ENCODE measurements around the gene E2F2.

Gene E2F2

DNA sequence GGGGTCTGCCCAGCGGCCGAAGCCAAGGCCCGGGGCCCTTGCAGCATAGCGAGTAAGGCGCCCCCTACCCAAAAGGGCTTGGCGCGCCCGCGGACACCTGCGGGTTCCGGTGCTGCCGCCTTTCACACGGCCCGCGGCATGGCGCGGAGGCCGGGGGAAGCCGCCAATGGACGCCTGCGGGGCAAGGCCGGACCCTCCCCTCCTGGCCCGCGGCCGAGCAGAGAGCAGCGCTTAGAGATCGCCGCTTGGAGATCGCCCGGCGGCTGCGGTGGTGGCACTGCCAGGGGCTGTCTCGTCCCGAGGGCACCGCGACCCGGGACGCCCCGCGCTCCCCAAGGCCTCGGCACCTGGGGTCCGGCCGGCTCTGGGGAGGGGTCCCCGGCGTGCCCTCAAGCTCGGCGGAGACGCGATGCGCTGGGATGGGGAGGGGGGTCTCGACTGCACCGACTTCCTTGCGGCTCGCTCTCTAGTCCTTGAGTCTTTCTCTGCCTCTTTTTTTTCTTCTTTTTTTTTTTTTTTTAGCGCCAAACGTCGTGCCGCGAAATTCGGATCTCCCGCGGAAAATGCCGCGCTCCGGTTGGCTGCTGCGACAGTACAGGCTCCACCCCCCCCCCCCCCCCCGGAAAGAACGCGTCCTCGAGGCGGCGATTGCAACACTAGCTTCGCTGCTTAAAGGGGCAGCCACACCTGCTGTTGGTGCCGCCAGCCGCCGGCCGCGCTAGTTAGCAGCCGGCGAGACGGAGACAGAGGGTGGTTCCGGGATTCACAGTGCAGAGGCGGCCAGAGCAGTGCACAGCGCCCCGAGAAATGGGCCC is at the start of gene E2F2:
Gene E2F2 (minus strand): TSS at position 487 of the 815 bp plus-strand sequence. CDS start 440 bp downstream, at position 47.
- DNase-seq, result peak; percentile 79

- DNase-seq, result no peak
Measured at GRCh38 chr1:23578997-23579363, 47.9 kb upstream of the E2F2 start.

DNA sequence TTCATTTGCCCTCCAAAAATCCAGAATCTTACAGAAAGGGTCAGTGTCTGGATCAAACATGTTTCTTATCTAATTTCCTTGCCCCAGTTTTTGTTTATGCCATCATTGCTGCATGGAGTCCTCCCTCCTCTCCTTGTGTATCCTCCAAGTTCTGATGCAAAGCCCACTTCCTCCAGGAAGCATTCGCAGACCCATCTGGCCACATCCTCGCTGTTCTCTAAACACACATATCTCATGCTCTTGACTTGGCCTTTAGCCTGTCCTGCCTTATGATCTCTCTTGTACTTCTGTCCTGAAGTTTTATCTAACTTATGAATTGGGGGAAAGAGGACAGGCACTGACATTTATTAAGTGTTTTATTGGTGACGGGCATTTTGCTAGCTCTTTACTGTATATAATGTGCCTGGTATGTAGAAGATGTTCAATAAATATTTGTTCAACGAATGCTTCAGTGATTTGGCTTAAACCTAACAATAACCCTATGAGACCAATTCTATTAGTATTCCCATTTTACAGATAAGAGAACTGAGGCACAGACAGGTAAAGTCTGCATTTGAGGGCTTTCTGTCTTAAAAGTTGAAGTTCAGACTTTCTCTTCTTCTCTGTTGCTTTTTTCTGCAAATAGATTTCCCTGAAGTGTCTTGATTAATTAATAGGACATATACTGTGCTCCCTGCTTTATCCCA is 47.4 kb upstream of the E2F2 start:
- DNase-seq, result no peak

DNA sequence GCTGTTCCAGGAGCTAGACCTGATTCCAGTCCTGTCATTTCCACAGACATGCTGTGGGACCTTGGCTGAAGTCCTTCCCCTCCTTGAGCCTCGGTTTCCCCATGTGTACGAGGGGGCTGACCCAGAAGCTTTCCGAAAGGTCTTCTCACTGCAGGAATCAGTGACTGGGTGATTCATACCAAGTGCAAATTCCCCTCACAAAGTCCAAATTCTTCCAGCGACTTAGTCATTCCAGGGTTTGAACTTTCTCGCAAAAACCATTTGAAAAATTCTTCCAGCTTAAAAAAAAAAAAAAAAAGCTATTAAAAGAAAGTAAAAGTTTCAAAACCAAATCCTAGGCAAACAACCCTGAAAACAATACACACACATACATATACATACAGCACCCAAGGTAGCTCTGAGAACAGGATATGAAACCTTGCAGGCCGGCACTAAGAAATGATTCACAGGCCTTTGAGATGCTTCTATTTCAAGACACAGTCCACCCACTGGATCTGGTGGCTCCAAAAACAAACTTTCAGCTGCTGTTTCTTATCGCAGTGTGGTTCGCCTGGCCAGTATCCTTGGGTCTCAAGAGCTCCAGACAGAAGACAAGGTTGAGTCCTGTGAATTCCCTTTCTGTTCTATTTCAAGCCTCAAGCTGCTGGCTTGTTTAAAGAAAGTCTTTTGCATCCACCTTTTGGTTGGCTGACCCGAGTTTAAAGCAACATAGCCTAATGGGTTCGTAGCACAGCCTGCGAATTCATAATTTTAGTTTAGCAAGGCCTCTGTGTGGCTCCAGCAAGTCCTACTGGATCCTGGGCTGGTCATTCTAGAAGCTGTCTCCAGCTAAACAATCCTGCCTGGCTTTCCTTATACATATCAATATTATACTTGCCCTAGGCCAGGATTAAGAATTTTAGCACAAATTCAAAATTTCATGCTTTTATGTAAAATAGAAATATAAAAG is 46.3 kb upstream of the E2F2 start:
- peak; percentile 52 for DNase-seq

DNA sequence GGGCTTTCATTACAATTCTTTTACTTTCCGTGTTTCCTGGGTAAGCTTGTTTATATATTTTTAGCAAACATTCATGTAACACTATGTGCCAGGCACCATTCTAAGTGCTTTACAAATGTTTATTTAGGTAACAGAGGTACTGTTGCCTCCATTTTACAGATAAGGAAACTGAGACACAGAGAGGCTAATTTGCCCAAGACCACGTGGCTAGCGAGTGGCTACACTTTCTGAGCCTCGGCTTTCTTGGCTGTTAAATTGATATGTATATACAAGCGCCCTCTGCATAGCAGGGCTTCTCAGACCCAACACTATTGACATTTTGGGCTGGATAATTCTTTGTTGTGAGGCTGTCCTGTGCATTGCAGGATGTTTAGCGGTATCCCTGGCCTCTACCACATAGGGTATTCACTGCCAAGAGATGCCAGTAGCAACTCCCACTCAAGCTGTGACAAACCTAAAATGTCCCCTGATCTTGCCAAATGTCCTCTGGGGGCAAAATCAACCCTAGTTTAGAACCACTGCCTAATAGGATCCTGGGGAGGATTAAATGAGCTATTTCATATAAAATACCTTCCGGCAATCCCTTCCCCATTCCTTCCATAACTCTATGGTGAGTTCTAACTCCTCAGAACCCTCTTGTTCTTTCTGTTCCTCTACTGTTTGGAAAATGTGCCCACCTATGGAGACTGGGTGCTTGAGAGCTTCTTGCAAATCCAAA is 45.5 kb upstream of the E2F2 start:
- DNase-seq, result no peak

- no peak for DNase-seq
Measured at GRCh38 chr1:23575226-23575810, 44.3 kb upstream of the E2F2 start.

GRCh38 chr1:23574265-23574754 is 43.3 kb upstream of the E2F2 start:
- DNase-seq, result no peak

- no peak for DNase-seq
Measured at GRCh38 chr1:23573574-23574182, 42.6 kb upstream of the E2F2 start.

DNA sequence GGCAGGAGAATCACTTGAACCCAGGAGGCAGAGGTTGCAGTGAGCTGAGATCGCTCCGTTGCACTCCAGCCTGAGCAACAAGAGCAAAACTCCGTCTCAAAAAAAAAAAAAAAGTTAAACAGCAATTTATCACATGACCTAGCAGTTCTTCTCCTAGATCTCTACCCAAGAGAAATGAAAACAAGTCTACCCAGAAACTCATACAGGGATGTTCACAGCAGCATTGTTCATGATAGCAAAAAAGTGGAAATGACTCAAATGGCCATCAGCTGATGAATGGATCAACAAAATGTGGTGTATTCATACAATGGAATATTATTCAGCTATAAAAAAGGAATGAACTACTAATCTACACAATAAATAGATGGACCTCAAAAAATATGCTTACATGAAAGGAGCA is 40.4 kb upstream of the E2F2 start:
- DNase-seq, result no peak

- no peak for DNase-seq
Measured at GRCh38 chr1:23570001-23570691, 39.1 kb upstream of the E2F2 start.

DNA sequence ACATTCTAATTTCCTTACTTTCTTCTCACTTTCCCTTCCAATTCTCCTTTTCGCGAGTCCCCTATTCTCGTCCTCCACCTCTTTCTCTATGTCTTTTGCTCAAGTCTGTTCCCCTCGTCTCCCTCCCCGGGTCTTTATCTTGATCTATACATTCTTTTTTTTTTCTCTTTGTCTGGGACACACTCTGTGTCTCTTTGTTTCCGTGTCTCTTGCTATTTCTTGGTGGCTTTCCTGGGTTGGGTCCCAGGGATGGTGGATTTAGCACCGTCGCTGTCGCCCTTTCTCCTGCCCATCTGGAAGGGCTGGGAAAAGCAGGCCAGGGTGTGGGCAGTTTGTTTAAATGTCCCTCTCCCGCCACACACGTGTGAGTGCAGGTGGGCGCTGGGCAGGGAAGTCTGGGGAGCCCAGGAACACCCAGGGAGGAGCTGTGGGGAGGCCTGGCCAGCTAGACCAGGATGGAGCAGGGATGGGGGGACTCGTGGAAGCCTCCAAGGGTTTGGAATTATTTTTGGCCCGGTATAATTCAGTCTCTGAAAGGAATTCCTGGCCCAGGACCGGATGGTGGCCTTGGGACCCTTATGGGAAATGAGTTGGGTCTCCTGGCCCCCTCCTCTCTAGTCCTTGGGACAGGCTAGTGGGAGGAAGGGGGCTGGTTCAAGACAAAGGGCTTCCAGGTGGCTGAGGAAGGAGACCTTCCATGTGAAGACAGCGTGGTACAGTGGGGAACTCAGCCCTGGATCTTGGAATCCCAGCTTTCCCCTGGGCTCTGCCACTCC is 37.8 kb upstream of the E2F2 start:
- no peak for DNase-seq

DNA sequence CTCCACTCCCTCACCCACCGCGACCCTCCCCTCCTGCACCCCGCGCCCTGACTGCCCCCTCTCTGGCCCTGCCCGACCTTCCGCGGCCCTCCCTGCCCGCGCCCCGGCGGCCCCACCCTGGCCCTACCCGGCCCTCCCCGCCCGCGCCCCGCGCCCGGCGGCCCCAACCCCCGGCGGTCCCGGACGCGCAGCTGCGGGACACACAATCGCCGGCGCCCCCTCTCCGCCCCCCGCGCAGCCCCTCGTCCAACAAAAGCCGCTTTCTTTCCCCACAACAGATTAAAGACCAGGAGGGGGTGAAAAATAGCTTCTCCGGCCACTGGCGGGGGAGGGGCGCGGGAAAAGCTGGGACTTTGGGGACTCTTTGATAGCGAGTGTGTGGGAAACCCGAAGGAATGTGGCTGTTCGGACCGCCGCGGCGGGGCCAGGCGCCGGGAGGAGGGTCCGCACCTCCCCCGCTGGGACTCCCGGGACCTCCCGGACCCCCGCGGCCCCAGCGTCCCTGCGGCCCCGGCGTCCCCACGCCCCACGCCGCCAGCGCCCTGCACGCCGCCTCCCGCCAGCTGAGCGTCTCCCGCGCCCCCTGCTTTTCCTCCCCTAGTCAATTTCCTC is 37.1 kb upstream of the E2F2 start:
- DNase-seq, result no peak

DNA sequence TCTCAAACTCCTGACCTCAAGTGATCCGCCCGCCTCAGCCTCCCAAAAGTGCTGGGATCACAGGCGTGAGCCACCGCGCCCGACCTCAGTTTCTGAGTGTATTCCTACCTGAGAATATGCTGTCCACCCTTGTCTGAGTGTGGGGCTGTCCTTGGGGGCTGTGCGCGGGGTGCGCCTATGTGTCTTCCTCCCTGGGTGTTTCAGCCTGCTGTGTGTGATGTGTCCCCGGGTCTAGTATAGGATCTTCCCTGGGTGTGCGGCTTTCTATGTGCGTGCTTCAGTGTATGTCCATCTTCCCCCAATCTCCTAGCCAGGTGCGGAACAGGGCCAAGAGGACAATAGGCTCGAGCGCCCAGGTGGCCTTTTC is 36.6 kb upstream of the E2F2 start:
- DNase-seq, result no peak

GRCh38 chr1:23566304-23566703 is 35.3 kb upstream of the E2F2 start:
- DNase-seq, result no peak

GRCh38 chr1:23565776-23566175 is 34.7 kb upstream of the E2F2 start:
- DNase-seq, result no peak

GRCh38 chr1:23564529-23565122 is 33.6 kb upstream of the E2F2 start:
- DNase-seq, result no peak

DNA sequence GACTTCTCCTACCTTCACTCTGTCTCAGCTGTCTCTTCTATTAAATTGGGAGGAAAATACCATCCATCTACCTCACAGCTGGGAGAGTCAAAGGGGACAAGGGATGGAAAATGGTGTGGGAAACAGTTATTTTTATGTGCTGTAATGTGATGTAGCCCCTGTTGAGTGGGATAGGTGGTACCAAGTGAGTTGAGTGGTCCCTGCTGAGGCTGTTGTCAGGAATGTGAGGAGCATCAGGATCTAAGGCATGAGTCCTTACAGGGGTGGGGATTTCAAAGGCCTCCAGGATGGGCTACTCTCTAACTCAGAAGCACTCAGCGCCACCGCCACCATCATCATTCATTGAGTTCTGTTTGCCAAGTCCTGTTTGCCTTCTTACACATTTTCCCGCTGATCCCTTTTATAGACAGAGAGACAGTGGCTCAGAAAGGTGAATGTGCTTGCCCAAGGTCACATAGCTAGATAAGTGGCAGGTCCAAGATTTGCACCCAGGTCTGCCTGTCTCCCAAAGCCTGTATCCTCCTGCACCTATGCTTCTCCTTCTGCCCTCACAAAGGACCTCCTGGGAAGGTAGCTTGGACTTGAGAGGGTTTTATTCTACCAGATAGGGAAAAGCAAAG is 32.8 kb upstream of the E2F2 start:
- DNase-seq, result no peak

DNA sequence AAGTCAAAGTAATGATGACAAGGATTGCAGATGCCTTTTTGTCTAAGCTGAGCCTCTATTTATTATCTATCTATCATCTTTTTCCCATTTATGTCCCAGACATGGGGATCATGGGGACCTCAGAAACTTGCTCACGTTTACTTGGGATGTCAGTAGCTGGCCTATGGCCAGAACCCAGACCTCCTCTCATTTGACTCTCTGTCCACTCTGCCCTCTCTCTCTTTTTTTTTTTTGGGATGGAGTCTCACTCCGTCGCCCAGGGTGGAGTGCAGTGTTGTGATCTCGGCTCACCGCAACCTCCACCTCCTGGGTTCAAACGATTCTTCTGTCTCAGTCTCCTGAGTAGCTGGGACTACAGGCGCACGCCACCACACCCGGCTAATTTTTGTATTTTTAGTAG is 32.0 kb upstream of the E2F2 start:
- DNase-seq, result no peak

All from activated naive CD4-positive, alpha-beta T cell treated with anti-CD3 and anti-CD28 coated beads, Interleukin-2, amount 50 U/mL, for 16 hours (primary cell).